Medulla oblongata (tissue), 1 donor: ENCODE measurements around the gene CLIC1.

Source experiments
- DNase-seq: peaks from one replicate; pipeline ENCODE4 v3.0.0-alpha.2; 2015; ENCODE audit errors: extremely low spot score

The CLIC1 gene

GRCh38 chr6:31737991-31738979 lies 2.0 kb upstream of the CLIC1 start:
- DNase-seq, result peak; percentile 77

DNA sequence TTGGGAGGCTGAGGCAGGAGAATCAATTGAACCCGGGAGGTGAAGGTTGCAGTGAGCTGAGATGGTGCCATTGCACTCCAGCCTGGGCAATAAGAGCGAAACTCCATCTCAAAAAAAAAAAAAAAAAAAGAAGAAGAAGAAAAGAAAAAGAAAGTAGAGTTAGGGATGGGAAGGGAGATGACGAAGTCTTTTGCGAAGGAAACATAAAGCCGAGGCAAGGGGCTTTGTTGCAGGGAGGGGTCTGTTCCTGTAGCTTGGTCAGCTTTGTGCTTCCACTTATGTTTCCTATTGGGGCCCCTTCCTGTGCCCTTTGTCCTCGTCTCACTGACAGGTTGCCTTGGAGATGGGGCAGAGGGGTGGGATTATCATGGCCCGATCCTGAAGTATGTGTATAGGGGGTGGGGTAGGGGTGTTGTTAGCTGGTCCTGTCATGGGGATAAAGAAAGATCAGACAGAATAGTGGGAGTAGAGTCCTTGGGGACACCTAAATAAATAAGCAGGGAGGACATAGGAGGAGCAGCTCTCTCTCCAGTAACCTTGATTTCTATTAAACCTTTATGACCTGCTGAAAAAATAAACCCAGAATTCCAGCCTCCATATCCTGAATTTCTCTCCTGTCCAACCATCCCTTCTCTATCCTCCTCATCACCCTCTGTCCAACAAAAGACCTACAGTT lies 1.1 kb upstream of the CLIC1 start:
- no peak for DNase-seq

DNA sequence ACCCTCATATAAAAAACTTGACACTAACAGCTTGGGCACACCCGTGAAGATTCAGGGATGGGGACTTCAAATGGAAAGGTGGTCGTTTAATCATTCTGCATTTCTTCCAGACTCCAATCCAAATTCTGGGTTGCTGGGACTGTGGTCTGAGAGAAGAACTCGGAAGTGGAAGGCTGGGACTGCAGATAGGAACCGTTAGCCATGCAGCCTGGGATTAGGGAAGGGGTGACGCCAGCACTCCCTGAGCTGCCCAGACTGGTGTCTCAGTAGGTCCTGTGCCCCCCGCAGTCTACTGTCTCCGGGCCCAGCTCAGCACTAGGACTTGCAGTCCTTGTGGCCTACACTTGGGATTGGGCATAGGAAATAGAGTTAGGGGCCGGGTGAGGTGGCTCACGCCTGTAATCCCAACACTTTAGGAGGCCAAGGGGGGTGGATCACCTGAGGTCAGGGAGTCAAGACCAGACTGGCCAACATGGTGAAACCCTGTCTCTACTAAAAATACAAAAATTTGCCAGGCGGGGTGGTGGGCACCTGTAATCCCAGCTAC lies 511 bp upstream of the CLIC1 start:
- no peak for DNase-seq

DNA sequence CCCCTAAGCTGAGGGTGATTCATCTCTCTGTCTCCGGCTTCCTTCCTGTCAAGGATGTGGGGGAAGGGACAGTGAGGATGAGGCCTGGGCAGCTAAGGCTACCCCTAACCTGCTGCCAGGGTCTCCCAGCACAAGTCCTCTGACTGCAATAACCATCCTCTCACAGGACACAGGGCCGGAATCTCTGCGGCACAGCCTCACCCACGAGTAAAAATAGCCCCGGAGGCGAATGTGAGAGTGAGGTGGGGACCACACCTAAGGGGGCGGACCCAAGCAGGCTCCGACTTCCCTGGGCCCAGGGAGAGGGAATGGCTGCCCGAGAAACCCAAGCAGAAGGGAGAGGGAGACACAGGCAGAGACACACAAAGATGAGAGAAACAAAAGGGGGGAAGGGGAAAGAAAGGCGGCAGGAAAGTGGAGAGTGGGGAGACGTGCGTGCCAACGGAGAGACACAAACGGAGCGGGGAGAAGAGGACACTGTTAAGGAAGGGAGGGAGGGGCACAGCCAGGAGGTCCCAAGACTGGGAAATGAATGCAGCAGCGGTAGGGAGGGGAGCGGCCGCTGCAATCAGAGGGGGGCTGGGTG lies 1.4 kb downstream of the CLIC1 start:
- DNase-seq, result peak; percentile 33

GRCh38 chr6:31734247-31734820 lies 2.0 kb downstream of the CLIC1 start:
- no peak for DNase-seq

GRCh38 chr6:31733734-31734133 lies 2.6 kb downstream of the CLIC1 start:
- no peak for DNase-seq

DNA sequence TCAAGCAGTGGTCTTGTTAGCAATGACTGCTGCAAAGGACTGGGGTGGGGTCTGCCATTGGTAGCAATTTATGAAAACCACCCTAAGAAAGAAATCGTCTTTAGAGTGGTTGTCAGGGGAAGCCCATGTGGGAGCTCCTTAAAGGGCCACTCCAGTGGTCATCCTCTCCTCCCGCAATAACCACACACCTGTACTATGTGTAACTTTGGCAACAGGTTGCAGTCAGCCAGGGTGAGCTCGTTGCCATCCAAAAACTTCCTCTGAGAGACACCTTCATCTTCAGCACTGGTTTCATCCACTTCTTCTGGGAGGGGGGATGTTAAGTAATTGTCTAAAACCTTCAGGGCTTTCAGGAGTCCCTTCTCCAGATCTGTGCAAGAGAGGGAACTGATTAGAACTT lies 4.3 kb downstream of the CLIC1 start:
- no peak for DNase-seq

DNA sequence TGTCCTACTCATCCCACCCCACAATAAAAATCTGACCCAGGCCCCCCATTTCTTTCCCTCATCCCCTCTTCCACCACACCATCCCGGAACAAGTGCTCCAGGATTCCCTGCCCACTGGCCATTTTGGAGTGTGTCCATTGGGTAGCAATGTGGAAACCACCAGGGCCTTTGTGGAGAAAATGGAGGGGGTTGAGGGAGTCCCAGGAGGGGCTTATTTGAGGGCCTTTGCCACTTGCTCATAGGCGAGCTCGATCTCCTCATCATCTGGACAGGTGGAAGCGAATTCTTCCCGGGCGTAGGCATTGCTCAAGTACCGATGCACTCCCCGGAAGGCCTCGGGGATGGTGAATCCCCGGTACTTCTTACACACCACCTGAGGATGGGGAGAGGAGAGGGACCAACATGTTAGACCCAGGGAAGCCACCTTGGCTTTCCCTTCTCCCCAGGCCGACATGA lies 5.7 kb downstream of the CLIC1 start:
- no peak for DNase-seq

DNA sequence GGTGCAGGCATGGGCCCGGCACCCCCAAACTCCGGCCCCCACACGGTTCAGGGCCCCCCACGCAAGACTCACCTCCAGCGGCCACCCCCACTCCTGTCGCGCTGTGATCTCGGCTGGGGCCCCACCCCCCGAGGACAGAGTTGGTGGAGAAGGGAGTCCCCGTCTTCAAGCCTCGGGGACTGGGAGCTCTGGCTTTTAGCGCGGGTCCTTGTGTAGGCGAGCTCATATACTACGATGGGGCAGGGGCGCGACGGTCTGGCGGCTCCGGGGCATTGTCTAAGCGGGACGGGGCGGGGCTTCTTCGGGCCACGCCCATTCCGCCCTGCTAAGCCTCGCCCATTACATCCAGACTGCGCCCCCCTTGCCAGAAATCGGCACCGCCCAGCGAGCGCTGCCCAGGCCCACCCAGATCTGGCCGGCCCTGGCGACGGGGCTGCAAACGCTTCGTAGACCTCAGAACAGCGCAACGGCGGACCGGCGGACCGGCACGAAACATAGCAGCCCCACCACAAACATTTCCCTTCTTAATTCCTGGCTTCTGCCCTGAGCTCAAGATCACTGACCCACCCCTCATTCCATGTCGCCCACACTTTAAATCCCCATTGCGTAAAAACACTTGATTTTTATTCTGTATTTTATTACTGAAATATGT lies 6.2 kb downstream of the CLIC1 start:
- DNase-seq, result peak; percentile 89

DNA sequence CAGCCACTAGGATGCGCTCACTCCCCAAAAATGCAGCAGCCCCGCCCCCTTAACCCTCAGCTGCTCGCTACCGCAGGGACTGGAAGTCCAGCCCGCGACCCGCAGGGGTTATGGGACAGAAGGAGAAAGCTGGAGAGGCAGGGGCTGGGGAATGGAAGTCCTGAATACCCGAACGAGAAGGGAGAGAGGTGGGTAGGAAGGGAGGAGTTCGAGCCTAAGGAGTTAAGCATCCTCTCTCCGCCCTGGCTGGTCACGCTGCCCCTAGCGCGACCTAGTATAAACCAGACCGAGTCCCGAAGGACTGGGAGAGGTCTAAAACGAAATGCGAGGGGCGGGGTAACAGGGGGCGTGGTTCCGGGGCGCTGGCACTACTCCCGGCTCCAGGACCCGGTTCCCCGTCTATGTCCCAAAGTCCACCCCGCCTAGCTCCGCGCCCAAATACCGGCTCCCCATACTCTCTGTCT lies 6.8 kb downstream of the CLIC1 start:
- peak; percentile 91 for DNase-seq

- DNase-seq, result no peak
Observed at GRCh38 chr6:31728767-31729514, 7.4 kb downstream of the CLIC1 start, which contains the start of gene DDAH2. Gene DDAH2 (minus strand): TSS chr6:31729299. CDS start chr6:31729161, 138 bp downstream.

DNA sequence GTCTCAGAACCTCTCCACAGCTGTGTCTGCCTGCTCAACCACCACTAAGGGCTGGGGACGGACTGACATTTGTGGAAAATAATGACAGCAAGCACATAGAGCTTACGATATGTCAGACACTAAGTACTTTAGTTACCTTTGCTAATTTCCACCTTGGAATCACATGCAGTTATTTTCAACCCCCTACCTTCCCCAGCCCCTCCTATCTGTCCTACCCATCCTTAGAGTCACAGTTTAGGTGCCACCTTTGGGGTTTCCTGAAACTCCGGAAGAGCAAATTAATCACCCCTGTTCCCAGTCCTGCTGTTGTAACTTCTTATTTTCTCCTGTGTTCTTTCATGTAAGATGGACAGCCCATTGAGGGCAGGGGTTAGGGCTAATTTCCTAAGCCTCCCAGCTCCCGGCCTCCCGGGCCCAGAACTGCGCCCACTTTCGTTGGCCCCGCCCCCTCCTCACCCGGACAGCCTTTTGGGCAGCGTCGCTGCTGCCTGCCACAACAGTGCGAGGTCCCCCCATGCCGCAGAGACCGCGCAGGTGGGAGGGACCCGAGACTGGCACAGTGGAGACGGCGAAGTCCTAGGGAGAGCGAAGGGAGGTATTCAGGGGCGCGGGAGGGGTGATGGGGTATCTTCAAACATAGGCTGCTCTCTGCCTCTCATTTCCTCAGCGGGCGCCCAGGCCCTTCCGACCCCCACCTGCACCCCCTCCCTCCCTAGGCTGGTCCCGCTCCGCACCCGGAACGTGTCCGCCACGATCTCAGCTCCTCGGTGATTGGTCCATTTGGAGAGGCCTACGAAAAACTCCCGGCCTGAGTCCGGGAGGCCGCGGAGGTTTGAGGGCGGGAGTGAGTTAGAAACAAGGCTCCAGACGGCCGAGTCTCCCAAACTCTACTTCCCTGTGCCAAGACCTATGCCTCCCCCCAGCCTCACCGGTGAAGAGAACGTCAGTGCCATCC lies 8.3 kb downstream of the CLIC1 start:
- no peak for DNase-seq

- peak; percentile 63 for DNase-seq
Observed at GRCh38 chr6:31727034-31727716, 9.2 kb downstream of the CLIC1 start.

DNA sequence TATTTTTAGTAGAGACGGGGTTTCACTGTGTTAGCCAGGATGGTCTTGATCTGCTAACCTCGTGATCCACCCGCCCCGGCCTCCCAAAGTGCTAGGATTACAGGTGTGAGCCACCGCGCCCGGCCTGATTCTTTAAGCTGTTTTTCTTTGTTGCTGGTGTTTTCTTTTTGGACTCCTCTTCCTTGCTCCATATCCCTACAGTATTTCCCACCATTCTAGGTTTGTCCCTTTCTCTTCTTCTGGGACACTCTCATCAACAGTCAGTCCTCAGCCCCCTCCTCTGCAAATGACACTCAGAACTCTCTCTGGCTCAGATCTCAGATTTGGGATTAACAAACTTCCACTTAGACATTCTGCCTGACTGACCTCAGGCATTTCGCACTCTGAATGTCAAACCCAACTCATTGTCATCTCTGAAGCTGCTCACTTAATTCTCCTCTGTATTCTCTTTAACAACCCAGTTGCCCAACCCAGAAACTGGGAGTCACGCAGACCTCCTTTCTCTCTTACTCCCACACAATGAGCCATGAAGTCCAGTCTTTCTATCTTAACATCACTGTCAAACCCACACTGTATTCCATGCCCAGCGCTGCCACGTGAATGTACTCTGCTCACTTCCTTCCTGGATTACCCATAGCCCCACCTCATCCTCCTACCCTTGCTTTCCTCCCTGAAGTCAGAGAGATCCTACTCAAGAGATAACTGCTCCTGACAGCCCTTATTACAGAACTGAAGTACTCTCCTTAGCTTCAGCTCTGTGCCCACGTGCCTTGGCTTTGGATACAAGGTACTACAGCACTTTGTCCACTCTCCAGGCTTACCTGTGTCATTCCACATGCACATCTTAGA lies 10.6 kb downstream of the CLIC1 start:
- no peak for DNase-seq

DNA sequence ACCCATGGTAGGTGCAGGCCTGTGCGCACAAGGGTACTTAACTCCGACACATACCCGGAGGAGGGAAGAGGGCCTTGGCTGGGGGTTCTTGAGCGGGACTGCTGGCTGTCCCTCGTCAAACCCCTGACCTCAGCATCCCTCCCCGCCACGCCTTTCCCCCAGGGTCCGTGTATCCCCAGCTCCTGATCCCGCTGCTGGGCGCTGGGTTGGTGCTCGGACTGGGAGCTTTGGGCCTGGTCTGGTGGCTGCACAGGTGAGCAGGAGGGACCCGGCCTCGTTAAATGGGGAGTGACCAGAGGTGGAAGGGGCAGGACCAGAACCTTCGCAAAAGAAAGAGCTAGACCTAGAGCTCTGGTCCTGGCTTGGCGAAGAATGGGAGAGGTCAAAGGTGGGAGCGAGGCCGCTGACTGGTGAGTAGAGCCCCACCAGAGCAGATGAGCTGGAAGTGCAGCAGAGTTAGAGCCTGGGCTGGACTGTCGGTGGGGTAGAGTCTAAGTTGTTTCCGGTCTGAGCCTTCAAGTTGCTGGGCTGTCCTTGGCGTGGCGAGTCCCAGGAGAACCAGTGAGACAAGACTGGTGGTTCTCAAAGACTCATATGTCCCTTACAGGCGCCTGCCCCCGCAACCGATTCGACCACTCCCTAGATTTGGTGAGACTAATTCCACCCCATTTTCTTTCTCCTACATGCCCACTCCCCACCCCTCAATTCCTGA lies 12.2 kb downstream of the CLIC1 start:
- DNase-seq, result no peak

GRCh38 chr6:31723245-31723979 lies 12.9 kb downstream of the CLIC1 start, which contains the start of gene MPIG6B:
Gene MPIG6B (plus strand): TSS chr6:31723373. CDS start chr6:31723384, 11 bp downstream.
- DNase-seq, result no peak
